Endothelial cell of umbilical vein (primary cell): ENCODE results near the gene USP51. TPM values are rescaled to one million over a fixed set of nuclear protein-coding genes. Genes with fewer than 3 reads are reported as not detected.

Source experiments
- BruUV-seq: library from RNA; stranded (reverse); fragments of 400-500 nt; replicated peaks from 2 replicates; lab custom pipeline; 2021; lab: Mats Ljungman, UMichigan
- CTCF ChIA-PET: fragments of 300-600, 350-600 bp; sonication (Branson Sonifier 250); formaldehyde crosslinking; loops from one replicate; lab custom pipeline; 2021; ENCODE audit warnings: antibody characterized with exemption, inconsistent platforms; lab: Charles Lee
- POLR2A ChIA-PET: fragments of 300-600, 350-600 bp; sonication (Branson Sonifier 250); formaldehyde crosslinking; loops from one replicate; lab custom pipeline; 2021; ENCODE audit warnings: antibody characterized with exemption, inconsistent platforms; lab: Charles Lee
- DNase-seq: peaks from one replicate; pipeline ENCODE4 v3.0.0-alpha.2; 2011; ENCODE audit warnings: low read depth, low spot score
- FAIRE-seq: peaks from 2 replicates; lab custom pipeline; 2011; peaks lifted over from hg19 to GRCh38; lab: Jason Lieb, UNC
- H2AFZ ChIP-seq: 2 replicates; pipeline ENCODE4 v1.6.0; 2012; ENCODE audit warnings: low read depth, low read length, control low read depth, inconsistent platforms
- H3K27ac ChIP-seq: 2 replicates; pipeline ENCODE4 v1.5.1; 2011; ENCODE audit warnings: low read depth, mild to moderate bottlenecking, control low read depth, low read length, moderate library complexity; ENCODE audit not compliant: insufficient read depth
- H3K27me3 ChIP-seq, 2 experiments: 2 replicates each; pipeline versions ENCODE4 v1.6.0 to v1.6.1; 2011; ENCODE audit warnings: low read length in 2 of 2, mixed read lengths in 1 of 2; ENCODE audit not compliant: control insufficient read depth in 2 of 2, insufficient read depth in 2 of 2
- H3K36me3 ChIP-seq, 2 experiments: 2 replicates in 1 of 2; 3 replicates in 1 of 2; pipeline ENCODE4 v1.5.1; 2011; ENCODE audit warnings: low read length in 2 of 2, mild to moderate bottlenecking in 1 of 2, moderate library complexity in 1 of 2; ENCODE audit not compliant: control insufficient read depth in 2 of 2, insufficient read depth in 2 of 2; ENCODE audit errors: extremely low read depth in 1 of 2
- H3K4me1 ChIP-seq: 3 replicates; pipeline ENCODE4 v1.5.1; 2011; ENCODE audit warnings: mild to moderate bottlenecking, low read length; ENCODE audit not compliant: control insufficient read depth, insufficient read depth; ENCODE audit errors: extremely low read depth
- H3K4me2 ChIP-seq: 2 replicates; pipeline ENCODE4 v1.6.1; 2011; ENCODE audit warnings: low read length, control low read depth, mixed read lengths; ENCODE audit not compliant: insufficient read depth
- H3K4me3 ChIP-seq, 3 experiments: fragments of 200-600 bp in 1 of 3; sonication (generic), shearing (Covaris generic) in 1 of 3; replicated peaks in 1 of 3; 2 replicates each; pipeline ENCODE4 v1.5.1; 2011 to 2016; ENCODE audit warnings: control low read depth in 3 of 3, low read length in 3 of 3, mild to moderate bottlenecking in 2 of 3, inconsistent platforms in 1 of 3, low read depth in 1 of 3, moderate library complexity in 1 of 3; ENCODE audit not compliant: insufficient read depth in 1 of 3
- H3K79me2 ChIP-seq: 2 replicates; pipeline ENCODE4 v1.6.0; 2012; ENCODE audit warnings: low read length, inconsistent platforms; ENCODE audit not compliant: control insufficient read depth, insufficient read depth
- H3K9ac ChIP-seq: replicated peaks from 2 replicates; pipeline ENCODE3; 2011; ENCODE audit warnings: low read length, control low read depth; ENCODE audit not compliant: insufficient read depth; ENCODE audit errors: extremely low read depth
- H3K9me1 ChIP-seq: replicated peaks from 3 replicates; pipeline ENCODE4 v1.6.0; 2011; ENCODE audit warnings: mild to moderate bottlenecking, low read length; ENCODE audit not compliant: control insufficient read depth, insufficient read depth; ENCODE audit errors: extremely low read depth
- H3K9me3 ChIP-seq: replicated peaks from 2 replicates; pipeline ENCODE4 v1.5.1; 2012; ENCODE audit warnings: low read length, inconsistent platforms; ENCODE audit not compliant: control insufficient read depth, insufficient read depth
- H4K20me1 ChIP-seq: replicated peaks from 2 replicates; pipeline ENCODE3; 2011; ENCODE audit warnings: mild to moderate bottlenecking, low read length; ENCODE audit not compliant: control insufficient read depth, insufficient read depth; ENCODE audit errors: extremely low read depth
- CTCF ChIP-seq, 2 donors: IDR thresholded peaks; 1 replicate in 1 of 2; 2 replicates in 1 of 2; pipeline ENCODE4 v1.5.1; 2011; ENCODE audit warnings: low read length in 2 of 2, mild to moderate bottlenecking in 2 of 2, moderate library complexity in 2 of 2, control low read depth in 1 of 2, inconsistent platforms in 1 of 2, low read depth in 1 of 2; ENCODE audit not compliant: insufficient read depth in 1 of 2; ENCODE audit errors: extremely low read depth in 1 of 2
- FOS ChIP-seq: IDR thresholded peaks from 2 replicates; pipeline ENCODE4 v1.6.1; 2011; ENCODE audit warnings: mild to moderate bottlenecking, low read length, moderate library complexity, borderline replicate concordance; ENCODE audit not compliant: insufficient read depth
- GATA2 ChIP-seq: IDR thresholded peaks from 2 replicates; pipeline ENCODE4 v1.7.0; 2011; ENCODE audit warnings: low read depth, mild to moderate bottlenecking, moderate library complexity, mixed read lengths, low read length; ENCODE audit not compliant: insufficient read length, insufficient read depth
- JUN ChIP-seq: IDR thresholded peaks from 2 replicates; pipeline ENCODE4 v1.6.1; 2011; ENCODE audit warnings: borderline replicate concordance, low read depth; ENCODE audit not compliant: insufficient read length, insufficient read depth
- MAX ChIP-seq: IDR thresholded peaks from 2 replicates; pipeline ENCODE4 v1.6.1; 2011; ENCODE audit not compliant: insufficient read depth, insufficient read length
- POLR2A ChIP-seq: IDR thresholded peaks from 2 replicates; pipeline ENCODE4 v1.6.1; 2012; ENCODE audit warnings: low read depth, mild to moderate bottlenecking, control low read depth, low read length
- POLR2AphosphoS5 ChIP-seq: IDR thresholded peaks from 2 replicates; pipeline ENCODE4 v1.6.1; 2012; ENCODE audit warnings: low read depth, mild to moderate bottlenecking, control low read depth, low read length, moderate library complexity; ENCODE audit not compliant: insufficient read depth
- dilution Hi-C: fragments of 300-500 bp; cut with MboI; formaldehyde crosslinking; loops from one replicate; pipeline ENCODE4 v1.15.0; 2019; ENCODE audit warnings: low sequenced_read_pairs; ENCODE audit not compliant: extremely low pct_ligation_motif_present
- intact Hi-C: fragments of 100-400 bp; cut with micrococcal nuclease; formaldehyde crosslinking; loops from one replicate; pipeline ENCODE4 v1.10.0; 2022
- polyA plus RNA-seq, 4 experiments: library from polyadenylated mRNA; depleted of rRNA in 3 of 4; stranded (reverse) in 3 of 4; unstranded in 1 of 4; fragments of >200 nt; gene quantifications; 2 replicates each; pipeline versions ENCODE4 v1.2.1 to v1.2.3, GENCODE V29; 2011 to 2012; ENCODE audit warnings: missing spikeins in 1 of 4
- total RNA-seq: library from RNA; stranded (reverse); gene quantifications from 2 replicates; pipeline ENCODE4 v1.2.3, GENCODE V29; 2021

Gene USP51
- total and polyA plus RNA-seq, 2 donors (not counting 3 experiments of a cell fraction or from before 2014, with no cell fraction given) = 0.77 to 0.86 TPM

GRCh38 chrX:55486736-55487135 lies 2.9 kb downstream of the USP51 start:
- H3K9me3 ChIP-seq = no peaks in the 10 kb centered on the region
- no peak overlapping the region for H3K27ac ChIP-seq
- H3K4me2 ChIP-seq = no peak overlapping the region
- no peaks in the 10 kb centered on the region for H4K20me1 ChIP-seq
- dilution Hi-C loops = no loop called here
- no TSS peak for BruUV-seq
- peaks cover 2% of the 10 kb centered on the region for H3K4me1 ChIP-seq
- intact Hi-C loops = no loop called here
- ChIA-PET CTCF (no interaction called here), POLR2A (no interaction called here)
- no peaks in the 10 kb centered on the region for H3K36me3 ChIP-seq
- DNase-seq (no peak), FAIRE-seq (no peak)
- H3K9me1 ChIP-seq = no peaks in the 10 kb centered on the region
- H3K9ac ChIP-seq = no peak overlapping the region
- no peak overlapping the region for H3K4me3 ChIP-seq
- no peaks in the 10 kb centered on the region for H3K79me2 ChIP-seq
- no peak overlapping the region for H2AFZ ChIP-seq
- TF ChIP-seq MAX = no peak
- no peak for TF ChIP-seq POLR2AphosphoS5
- TF ChIP-seq JUN = no peak
- no peaks in the 10 kb centered on the region for H3K27me3 ChIP-seq

- no TSS peak for BruUV-seq
- TF ChIP-seq GATA2 (no peak), CTCF (IDR thresholded peaks at IDR 0.05; ENCODE audit: extremely low read depth in 1 of 2, insufficient read depth in 1 of 2, low read depth in 1 of 2, low read length in 2 of 2) (no peak), JUN (no peak), POLR2A (no peak), FOS (no peak)
- H3K4me3 ChIP-seq = no peak overlapping the region
- dilution Hi-C loops (no loop called here), intact Hi-C loops (no loop called here)
- ChIA-PET CTCF (no interaction called here), POLR2A (no interaction called here)
- no peaks in the 10 kb centered on the region for H3K79me2 ChIP-seq
- no peaks in the 10 kb centered on the region for H3K9me1 ChIP-seq
- no peak overlapping the region for H3K4me2 ChIP-seq
- FAIRE-seq (peak; percentile 66), DNase-seq (no peak)
- no peak overlapping the region for H3K9ac ChIP-seq
- no peak overlapping the region for H2AFZ ChIP-seq
- no peaks in the 10 kb centered on the region for H3K27me3 ChIP-seq
- no peak overlapping the region for H3K27ac ChIP-seq
- H4K20me1 ChIP-seq = no peaks in the 10 kb centered on the region
- H3K9me3 ChIP-seq = no peaks in the 10 kb centered on the region
- H3K36me3 ChIP-seq = no peaks in the 10 kb centered on the region
- peaks cover 2% of the 10 kb centered on the region for H3K4me1 ChIP-seq
Observed at GRCh38 chrX:55484948-55485347, 4.7 kb downstream of the USP51 start.
